ENCODE data around the gene CADM2. TPM values are rescaled to one million over a fixed set of nuclear protein-coding genes. Genes with fewer than 3 reads are reported as not detected.

The CADM2 gene
- total RNA-seq, 1 experiment from 2014 or later, result not detected

GRCh38 chr3:85210540-85210939, 251.8 kb downstream of the CADM2 start:
- H3K27ac ChIP-seq, result no peak overlapping the region
- H3K4me3 ChIP-seq, result no peak overlapping the region
- H3K27me3 ChIP-seq (replicated peaks), result no peaks in the 10 kb centered on the region
- H3K4me1 ChIP-seq (replicated peaks), result no peaks in the 10 kb centered on the region
- no peaks in the 10 kb centered on the region for H3K36me3 ChIP-seq
- no peaks in the 10 kb centered on the region for H3K9me3 ChIP-seq (replicated peaks)
- DNase-seq (ENCODE audit: low read depth in 1 of 2, low spot score in 2 of 2), result no peak

DNA sequence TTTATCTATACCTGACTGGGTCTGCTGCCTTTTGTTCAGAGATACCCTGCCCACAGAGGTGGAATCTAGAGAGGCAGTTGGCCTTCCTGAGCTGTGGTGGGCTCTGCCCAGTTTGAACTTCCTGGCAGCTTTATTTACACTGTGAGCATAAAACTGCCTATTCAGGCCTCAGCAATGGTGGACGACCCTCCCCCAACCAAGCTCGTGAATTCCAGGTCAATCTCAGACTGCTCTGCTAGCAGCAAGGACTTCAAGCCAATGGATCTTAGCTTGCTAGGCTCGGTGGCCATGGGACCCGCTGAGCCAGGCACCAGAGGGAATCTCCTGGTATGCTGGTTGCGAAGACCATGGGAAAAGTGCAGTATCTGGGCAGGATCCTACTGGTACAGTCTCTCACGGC, 270.2 kb downstream of the CADM2 start:
- Histone ChIP-seq H3K4me3 (no peak overlapping the region), H3K4me1 (replicated peaks) (no peaks in the 10 kb centered on the region), H3K27me3 (replicated peaks) (no peaks in the 10 kb centered on the region), H3K36me3 (no peaks in the 10 kb centered on the region), H3K27ac (no peak overlapping the region), H3K9me3 (replicated peaks) (no peaks in the 10 kb centered on the region)
- DNase-seq (ENCODE audit: low read depth in 1 of 2, low spot score in 2 of 2), result no peak

DNA sequence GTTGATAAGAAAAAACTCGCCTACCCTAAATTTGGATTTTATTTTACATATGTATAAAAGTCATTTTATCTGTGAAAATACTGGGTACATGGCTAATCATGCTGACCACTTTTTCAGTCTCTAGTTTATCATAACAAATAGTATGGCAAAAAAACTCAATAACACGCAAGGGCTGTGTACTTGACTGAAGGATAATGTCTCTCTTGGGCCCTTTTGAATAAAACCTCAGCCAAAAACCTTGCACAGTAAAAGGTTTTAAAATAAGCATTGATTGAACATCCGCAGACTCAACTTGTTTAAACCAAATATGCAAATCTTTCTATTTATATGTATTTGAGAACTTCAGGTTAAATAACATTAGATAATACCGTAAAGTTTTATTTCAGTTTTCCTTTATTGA, 285.3 kb downstream of the CADM2 start:
- Histone ChIP-seq H3K4me1 (replicated peaks) (no peaks in the 10 kb centered on the region), H3K36me3 (no peaks in the 10 kb centered on the region), H3K27me3 (replicated peaks) (no peaks in the 10 kb centered on the region), H3K9me3 (replicated peaks) (no peaks in the 10 kb centered on the region), H3K4me3 (no peak overlapping the region), H3K27ac (no peak overlapping the region)
- no peak for DNase-seq (ENCODE audit: low read depth in 1 of 2, low spot score in 2 of 2)

DNA sequence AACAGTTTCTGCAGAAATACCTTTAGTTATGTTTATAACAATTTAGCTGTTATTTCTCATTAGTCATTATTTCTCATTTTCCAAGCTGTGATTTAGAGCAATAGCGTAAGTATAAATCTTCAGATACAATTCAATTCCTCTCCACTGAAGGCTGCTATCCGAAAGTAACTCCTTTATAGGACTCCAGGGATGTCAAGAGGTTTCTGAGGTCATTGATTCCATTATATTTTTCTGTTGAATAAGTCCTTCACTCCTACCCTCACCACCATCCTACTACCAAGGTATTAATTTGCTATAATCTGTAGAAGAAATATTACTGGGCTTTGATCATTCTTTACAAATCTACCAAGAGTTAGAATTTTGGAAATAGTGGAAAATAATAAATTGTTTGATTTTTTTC, 285.7 kb downstream of the CADM2 start:
- no peak overlapping the region for H3K27ac ChIP-seq
- no peaks in the 10 kb centered on the region for H3K9me3 ChIP-seq (replicated peaks)
- DNase-seq (ENCODE audit: low read depth in 1 of 2, low spot score in 2 of 2), result no peak
- no peaks in the 10 kb centered on the region for H3K4me1 ChIP-seq (replicated peaks)
- H3K4me3 ChIP-seq, result no peak overlapping the region
- H3K27me3 ChIP-seq (replicated peaks), result no peaks in the 10 kb centered on the region
- H3K36me3 ChIP-seq, result no peaks in the 10 kb centered on the region

GRCh38 chr3:85251766-85252165, 293.0 kb downstream of the CADM2 start:
- no peaks in the 10 kb centered on the region for H3K36me3 ChIP-seq
- H3K27ac ChIP-seq, result no peak overlapping the region
- DNase-seq (ENCODE audit: low read depth in 1 of 2, low spot score in 2 of 2), result no peak
- H3K9me3 ChIP-seq (replicated peaks), result no peaks in the 10 kb centered on the region
- no peaks in the 10 kb centered on the region for H3K27me3 ChIP-seq (replicated peaks)
- no peak overlapping the region for H3K4me3 ChIP-seq
- no peaks in the 10 kb centered on the region for H3K4me1 ChIP-seq (replicated peaks)

DNA sequence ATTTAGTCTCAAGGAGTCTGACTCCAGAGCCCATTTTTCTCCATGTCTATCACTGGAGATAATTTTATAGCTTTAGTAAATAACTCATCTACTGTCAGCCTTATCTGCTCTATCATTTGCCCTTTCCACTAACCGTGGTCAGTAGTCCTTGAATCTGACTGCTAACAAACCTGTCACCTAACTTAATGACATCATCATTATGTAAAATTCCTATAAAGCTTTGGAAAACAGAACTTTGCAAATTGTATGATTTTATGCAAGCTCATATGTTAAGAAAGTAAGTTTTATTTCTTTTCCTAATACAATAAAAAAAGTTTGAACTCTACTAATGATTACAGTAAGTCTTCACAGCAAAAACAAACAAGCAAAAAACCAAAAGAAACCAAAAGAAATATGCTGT, 293.9 kb downstream of the CADM2 start:
- DNase-seq (ENCODE audit: low read depth in 1 of 2, low spot score in 2 of 2), result no peak
- Histone ChIP-seq H3K4me3 (no peak overlapping the region), H3K27me3 (replicated peaks) (no peaks in the 10 kb centered on the region), H3K27ac (no peak overlapping the region), H3K4me1 (replicated peaks) (no peaks in the 10 kb centered on the region), H3K9me3 (replicated peaks) (no peaks in the 10 kb centered on the region), H3K36me3 (no peaks in the 10 kb centered on the region)

- Histone ChIP-seq H3K27me3 (replicated peaks) (no peaks in the 10 kb centered on the region), H3K4me1 (replicated peaks) (no peaks in the 10 kb centered on the region), H3K36me3 (no peaks in the 10 kb centered on the region), H3K9me3 (replicated peaks) (no peaks in the 10 kb centered on the region), H3K27ac (no peak overlapping the region), H3K4me3 (no peak overlapping the region)
- no peak for DNase-seq (ENCODE audit: low read depth in 1 of 2, low spot score in 2 of 2)
These were observed 295.9 kb downstream of the CADM2 start for GRCh38 chr3:85254738-85255137.

DNA sequence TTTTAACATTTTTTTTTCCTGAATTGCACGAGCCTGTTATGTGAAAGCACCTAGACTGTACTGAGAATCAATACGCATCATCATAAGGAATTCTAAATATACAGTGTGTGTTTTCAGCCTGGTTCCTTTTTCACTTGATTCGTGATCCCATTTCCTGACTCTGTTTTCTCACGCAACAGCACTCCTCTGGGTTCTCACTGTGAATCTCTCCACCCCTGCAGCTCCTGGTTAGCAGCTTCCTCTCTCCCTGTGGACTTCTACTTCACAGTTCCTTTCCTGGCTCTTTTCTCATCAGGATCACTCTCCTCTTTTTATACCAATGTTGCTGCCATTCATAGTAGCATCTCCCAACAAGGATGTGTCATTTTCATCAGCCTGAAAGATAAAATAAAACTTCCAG, 297.2 kb downstream of the CADM2 start:
- DNase-seq (ENCODE audit: low read depth in 1 of 2, low spot score in 2 of 2), result no peak
- H3K27me3 ChIP-seq (replicated peaks), result no peaks in the 10 kb centered on the region
- no peak overlapping the region for H3K4me3 ChIP-seq
- H3K27ac ChIP-seq, result no peak overlapping the region
- no peaks in the 10 kb centered on the region for H3K36me3 ChIP-seq
- no peaks in the 10 kb centered on the region for H3K9me3 ChIP-seq (replicated peaks)
- H3K4me1 ChIP-seq (replicated peaks), result no peaks in the 10 kb centered on the region

- no peak for DNase-seq (ENCODE audit: low read depth in 1 of 2, low spot score in 2 of 2)
- H3K4me1 ChIP-seq (replicated peaks), result no peaks in the 10 kb centered on the region
- no peak overlapping the region for H3K27ac ChIP-seq
- no peaks in the 10 kb centered on the region for H3K36me3 ChIP-seq
- no peak overlapping the region for H3K4me3 ChIP-seq
- H3K27me3 ChIP-seq (replicated peaks), result no peaks in the 10 kb centered on the region
- no peaks in the 10 kb centered on the region for H3K9me3 ChIP-seq (replicated peaks)
These were observed 299.5 kb downstream of the CADM2 start for GRCh38 chr3:85258326-85258725.

DNA sequence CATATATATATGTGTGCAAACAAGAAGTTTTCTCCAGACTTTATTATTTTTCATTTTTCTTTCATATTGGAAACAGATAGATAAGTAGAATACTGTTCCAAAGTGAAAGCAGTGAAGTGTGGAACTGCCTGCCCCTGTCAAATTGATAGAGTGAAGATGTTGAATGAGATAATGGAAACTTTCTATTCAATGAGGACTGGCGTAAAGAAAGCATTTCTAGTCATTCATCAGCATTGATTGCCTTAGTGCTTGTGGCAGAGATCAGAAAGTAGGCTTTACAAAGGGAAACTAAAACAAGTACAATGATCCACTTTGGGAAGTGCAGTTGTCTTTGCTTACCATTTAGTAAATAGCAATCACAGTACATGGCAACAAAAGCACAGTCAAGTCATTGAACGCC, 300.0 kb downstream of the CADM2 start:
- H3K27ac ChIP-seq, result no peak overlapping the region
- H3K36me3 ChIP-seq, result no peaks in the 10 kb centered on the region
- no peak for DNase-seq (ENCODE audit: low read depth in 1 of 2, low spot score in 2 of 2)
- no peak overlapping the region for H3K4me3 ChIP-seq
- no peaks in the 10 kb centered on the region for H3K27me3 ChIP-seq (replicated peaks)
- H3K4me1 ChIP-seq (replicated peaks), result no peaks in the 10 kb centered on the region
- no peaks in the 10 kb centered on the region for H3K9me3 ChIP-seq (replicated peaks)

DNA sequence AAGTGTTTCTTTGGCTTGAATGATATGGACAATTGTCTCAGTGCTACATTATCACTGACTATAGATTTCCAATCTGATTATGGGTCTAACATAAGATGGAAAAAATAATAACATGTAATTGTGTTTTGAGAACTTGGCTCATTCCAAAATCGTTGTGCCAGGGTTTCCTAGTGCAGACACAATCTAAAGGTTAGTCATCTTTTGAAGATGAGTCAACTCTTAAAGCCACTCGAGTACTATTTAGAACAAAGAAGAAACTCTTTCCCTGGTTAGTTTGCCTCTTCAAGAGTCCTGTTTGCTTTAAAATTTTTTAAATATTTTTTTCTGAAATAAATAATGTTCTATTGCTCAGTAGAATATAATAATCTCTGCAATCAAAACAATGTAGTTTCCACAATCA, 301.0 kb downstream of the CADM2 start:
- Histone ChIP-seq H3K4me3 (no peak overlapping the region), H3K27me3 (replicated peaks) (no peaks in the 10 kb centered on the region), H3K27ac (no peak overlapping the region), H3K36me3 (no peaks in the 10 kb centered on the region), H3K9me3 (replicated peaks) (no peaks in the 10 kb centered on the region), H3K4me1 (replicated peaks) (no peaks in the 10 kb centered on the region)
- DNase-seq (ENCODE audit: low read depth in 1 of 2, low spot score in 2 of 2), result no peak

- Histone ChIP-seq H3K4me1 (replicated peaks) (no peaks in the 10 kb centered on the region), H3K4me3 (no peak overlapping the region), H3K27me3 (replicated peaks) (no peaks in the 10 kb centered on the region), H3K9me3 (replicated peaks) (no peaks in the 10 kb centered on the region), H3K27ac (no peak overlapping the region), H3K36me3 (no peaks in the 10 kb centered on the region)
- no peak for DNase-seq (ENCODE audit: low read depth in 1 of 2, low spot score in 2 of 2)
These were observed 305.6 kb downstream of the CADM2 start for GRCh38 chr3:85264381-85264780.

DNA sequence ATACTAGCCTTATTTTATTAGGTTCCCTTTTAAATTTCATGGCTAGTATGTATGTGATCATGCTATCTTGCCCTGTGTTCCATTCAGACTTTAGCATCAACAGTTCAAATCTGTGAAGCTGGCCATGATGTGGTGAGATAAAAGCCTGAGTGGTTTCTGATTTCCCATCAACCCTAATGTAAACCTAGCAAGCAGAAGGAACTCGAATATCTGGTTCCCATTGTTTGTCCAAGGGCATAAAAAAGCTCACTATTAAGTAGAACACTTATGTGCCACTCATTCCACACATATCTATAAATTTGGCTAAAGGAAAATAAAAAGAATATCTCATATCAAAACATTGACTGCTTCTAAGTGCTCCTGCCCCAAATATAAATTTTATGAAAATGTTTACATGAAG, 311.7 kb downstream of the CADM2 start:
- Histone ChIP-seq H3K36me3 (no peaks in the 10 kb centered on the region), H3K4me3 (no peak overlapping the region), H3K27ac (no peak overlapping the region), H3K4me1 (replicated peaks) (no peaks in the 10 kb centered on the region), H3K9me3 (replicated peaks) (no peaks in the 10 kb centered on the region), H3K27me3 (replicated peaks) (no peaks in the 10 kb centered on the region)
- no peak for DNase-seq (ENCODE audit: low read depth in 1 of 2, low spot score in 2 of 2)

DNA sequence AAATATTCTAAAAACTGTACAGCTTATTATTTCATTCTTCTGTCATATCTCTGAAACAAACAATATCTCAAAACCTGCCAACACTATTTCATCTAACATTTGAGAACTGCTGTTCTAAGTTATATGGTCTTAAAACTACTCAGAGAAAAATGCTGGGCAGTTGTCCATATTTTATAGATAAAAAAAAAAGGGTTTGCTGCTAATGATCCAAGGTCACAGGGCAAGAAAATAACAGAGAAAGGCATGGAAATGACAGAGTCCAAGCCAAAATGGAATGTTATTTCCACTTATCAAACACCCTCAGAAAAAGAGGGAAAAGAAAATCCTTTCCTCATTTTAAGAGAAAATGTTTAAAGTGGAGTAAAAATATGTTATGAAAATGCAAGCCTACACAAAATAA, 313.1 kb downstream of the CADM2 start:
- Histone ChIP-seq H3K27me3 (replicated peaks) (no peaks in the 10 kb centered on the region), H3K4me1 (replicated peaks) (no peaks in the 10 kb centered on the region), H3K36me3 (no peaks in the 10 kb centered on the region), H3K9me3 (replicated peaks) (no peaks in the 10 kb centered on the region), H3K27ac (no peak overlapping the region), H3K4me3 (no peak overlapping the region)
- no peak for DNase-seq (ENCODE audit: low read depth in 1 of 2, low spot score in 2 of 2)

DNA sequence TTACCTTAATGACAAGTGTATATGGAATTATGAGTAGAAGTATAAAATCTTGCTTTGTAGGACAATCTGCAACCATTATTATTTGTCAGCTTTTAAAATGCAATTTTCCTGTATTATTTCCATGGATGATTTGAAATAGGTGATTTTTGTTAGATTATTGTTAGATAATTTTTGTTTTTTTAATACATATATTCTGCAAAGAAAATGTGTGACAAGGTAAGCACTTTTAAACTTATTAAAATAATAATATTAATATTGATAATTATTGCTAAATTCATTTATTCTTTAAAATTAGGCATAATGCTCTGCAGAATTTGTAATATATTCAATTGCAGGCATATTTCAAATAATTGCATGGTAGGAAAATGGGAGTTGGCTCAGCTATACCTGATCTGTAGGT, 329.5 kb downstream of the CADM2 start:
- no peak overlapping the region for H3K4me3 ChIP-seq
- H3K4me1 ChIP-seq (replicated peaks), result no peaks in the 10 kb centered on the region
- DNase-seq (ENCODE audit: low read depth in 1 of 2, low spot score in 2 of 2), result no peak
- H3K27ac ChIP-seq, result no peak overlapping the region
- no peaks in the 10 kb centered on the region for H3K36me3 ChIP-seq
- H3K27me3 ChIP-seq (replicated peaks), result no peaks in the 10 kb centered on the region
- no peaks in the 10 kb centered on the region for H3K9me3 ChIP-seq (replicated peaks)

All from SJSA1 (cell line).